B cell (primary cell): Measurements from ENCODE around the gene INF2. TPM values are rescaled to one million over a fixed set of nuclear protein-coding genes. Genes with fewer than 3 reads are reported as not detected.
A peak's percentile ranks its signal among the peaks of the same experiment; 100 is the strongest.

Experiments
- ATAC-seq: fragments of 200-7000 bp; cut with Tn5 transposase; one replicate; pipeline ENCODE4 v1.10.0; 2021; ENCODE audit warnings: low read depth, mild to moderate bottlenecking, moderate number of reproducible peaks, moderate library complexity
- CTCF ChIA-PET: fragments of 350-600 bp; sonication (Branson Sonifier 250); formaldehyde crosslinking; loops from one replicate; lab custom pipeline; 2021; ENCODE audit warnings: antibody characterized with exemption, inconsistent platforms; lab: Charles Lee
- POLR2A ChIA-PET: fragments of 350-600 bp; sonication (Branson Sonifier 250); formaldehyde crosslinking; loops from one replicate; lab custom pipeline; 2021; ENCODE audit warnings: antibody characterized with exemption; lab: Charles Lee
- DNase-seq: peaks from one replicate; pipeline ENCODE4 v3.0.0; 2013
- H2AFZ ChIP-seq: 2 replicates; pipeline ENCODE4 v1.6.1; 2012; ENCODE audit warnings: mild to moderate bottlenecking, low read depth, low read length; ENCODE audit not compliant: insufficient read depth, poor library complexity, severe bottlenecking
- H3K27ac ChIP-seq, 2 donors: 1 replicate in 1 of 2; 2 replicates in 1 of 2; pipeline ENCODE4 v1.5.1; 2012 to 2013; ENCODE audit warnings: low read length in 2 of 2, mild to moderate bottlenecking in 2 of 2, moderate library complexity in 1 of 2
- H3K27me3 ChIP-seq, 4 experiments: fragments of 200-600 bp in 1 of 4; sonication (generic) in 1 of 4; replicated peaks in 1 of 4; 1 replicate in 2 of 4; 2 replicates in 2 of 4; pipeline versions ENCODE4 v1.6.1 to v1.7.0; 2013 to 2016; ENCODE audit warnings: low read length in 3 of 4, mild to moderate bottlenecking in 2 of 4, mixed read lengths in 1 of 4, moderate library complexity in 1 of 4; ENCODE audit not compliant: insufficient read depth in 4 of 4, control insufficient read depth in 3 of 4; ENCODE audit errors: control extremely low read depth in 1 of 4
- H3K36me3 ChIP-seq, 2 experiments: replicated peaks in 1 of 2; 1 replicate in 1 of 2; 2 replicates in 1 of 2; pipeline versions ENCODE4 v1.6.1 to v1.7.1; 2013; ENCODE audit warnings: low read length in 1 of 2; ENCODE audit not compliant: insufficient read depth in 2 of 2, control insufficient read depth in 1 of 2; ENCODE audit errors: control extremely low read depth in 1 of 2, extremely low read depth in 1 of 2
- H3K4me1 ChIP-seq, 2 donors: fragments of 200-600 bp in 1 of 2; sonication (generic) in 1 of 2; 1 replicate in 1 of 2; 2 replicates in 1 of 2; pipeline versions ENCODE4 v1.5.1 to v1.6.1; 2013 to 2017; ENCODE audit warnings: low read length in 2 of 2; ENCODE audit not compliant: control insufficient read depth in 2 of 2, insufficient read depth in 2 of 2
- H3K4me2 ChIP-seq: replicated peaks from 2 replicates; pipeline ENCODE3; 2012; ENCODE audit warnings: mild to moderate bottlenecking, low read depth, low read length; ENCODE audit not compliant: poor library complexity, severe bottlenecking
- H3K4me3 ChIP-seq, 5 experiments: fragments of 200-600 bp in 1 of 5; sonication (generic) in 1 of 5; 1 replicate in 3 of 5; 2 replicates in 2 of 5; pipeline versions ENCODE4 v1.5.1 to v1.7.0; 2011 to 2016; ENCODE audit warnings: low read length in 4 of 5, mild to moderate bottlenecking in 4 of 5, low read depth in 2 of 5, control low read depth in 1 of 5, moderate library complexity in 1 of 5; ENCODE audit not compliant: insufficient read depth in 1 of 5; ENCODE audit errors: control extremely low read depth in 1 of 5, extremely low read depth in 1 of 5
- H3K79me2 ChIP-seq: fragments of 200-600 bp; sonication (generic); one replicate; pipeline ENCODE4 v1.6.0; 2016; ENCODE audit warnings: low read length; ENCODE audit not compliant: control insufficient read depth, insufficient read depth
- H3K9ac ChIP-seq: fragments of 200-600 bp; sonication (generic); 2 replicates; pipeline ENCODE4 v1.6.1; 2017; ENCODE audit warnings: mild to moderate bottlenecking, low read length, moderate library complexity
- H3K9me3 ChIP-seq, 3 donors: one replicate each; pipeline versions ENCODE4 v1.6.1 to v1.7.1; 2013; ENCODE audit warnings: low read length in 2 of 3; ENCODE audit not compliant: control insufficient read depth in 2 of 3, insufficient read depth in 1 of 3; ENCODE audit errors: control extremely low read depth in 1 of 3
- H4K20me1 ChIP-seq: 2 replicates; pipeline ENCODE4 v1.6.0; 2012; ENCODE audit warnings: mild to moderate bottlenecking, low read length; ENCODE audit not compliant: insufficient read depth, control insufficient read depth, poor library complexity, severe bottlenecking
- H3K27ac Mint-ChIP-seq: one replicate; pipeline ENCODE4 v1.8.0; 2021; ENCODE audit warnings: mixed read lengths
- H3K27me3 Mint-ChIP-seq: one replicate; pipeline ENCODE4 v1.8.0; 2021; ENCODE audit warnings: mixed read lengths
- H3K4me1 Mint-ChIP-seq: one replicate; pipeline ENCODE4 v1.8.0; 2021; ENCODE audit warnings: mixed read lengths
- H3K4me3 Mint-ChIP-seq: one replicate; pipeline ENCODE4 v1.8.0; 2021; ENCODE audit warnings: mixed read lengths
- H3K9me3 Mint-ChIP-seq: one replicate; pipeline ENCODE4 v1.8.0; 2022; ENCODE audit warnings: mixed read lengths; ENCODE audit not compliant: insufficient read depth
- CTCF ChIP-seq: fragments of 200-600 bp; IDR thresholded peaks from one replicate; pipeline ENCODE4 v1.8.0; 2022; ENCODE audit warnings: antibody characterized with exemption, mild to moderate bottlenecking
- EZH2 ChIP-seq: IDR thresholded peaks from 2 replicates; pipeline ENCODE4 v1.6.1; 2012; ENCODE audit warnings: borderline replicate concordance, low read depth, mild to moderate bottlenecking, moderate library complexity, low read length; ENCODE audit not compliant: insufficient read depth, poor library complexity, severe bottlenecking
- WGBS: methylation state at CpG from one replicate; pipeline ENCODE4 v1.1.5; 2013; ENCODE audit warnings: missing lambda C conversion rate; ENCODE audit not compliant: insufficient coverage; 5-methylcytosine and 5-hydroxymethylcytosine counted together
- intact Hi-C: fragments of 100-400 bp; cut with micrococcal nuclease; formaldehyde crosslinking; loops from one replicate; pipeline ENCODE4 v1.10.0; 2022
- polyA plus RNA-seq: library from polyadenylated mRNA; depleted of rRNA; stranded (reverse); fragments of >200 nt; gene quantifications from 2 replicates; pipeline ENCODE4 v1.2.3, GENCODE V29; 2012
- total RNA-seq, 2 donors: library from RNA; stranded (reverse); fragments of 120-200 nt in 1 of 2; gene quantifications; 1 replicate in 1 of 2; 2 replicates in 1 of 2; pipeline versions ENCODE4 v1.2.3 to v1.2.4, GENCODE V29; 2013 to 2022

The INF2 gene
- total and polyA plus RNA-seq, 2 donors (not counting 1 experiment from before 2014, with no cell fraction given), result 90.2 to 100 TPM

- no peak overlapping the region for H3K9ac ChIP-seq
- DNase-seq (no peak), ATAC-seq (no peak)
- no peak overlapping the region for H3K4me3 ChIP-seq
- H2AFZ ChIP-seq, result no peak overlapping the region
- H3K27me3 ChIP-seq, result peaks cover 0 to 9% (median 4%) of the 10 kb centered on the region in 4 experiments
- 78% methylated on average over 21 of the region's 21 CpGs for WGBS
- no peak overlapping the region for H3K27ac ChIP-seq
- no peak for TF ChIP-seq CTCF
- no peak for TF ChIP-seq EZH2
- POLR2A ChIA-PET, result no interaction called here
- CTCF ChIA-PET, result no interaction called here
- Mint-ChIP-seq H3K4me3 (peak overlapping the region; percentile 26), H3K9me3 (no peaks in the 10 kb centered on the region), H3K27me3 (peaks cover 8% of the 10 kb centered on the region), H3K27ac (no peak overlapping the region), H3K4me1 (peaks cover 3% of the 10 kb centered on the region)
- no peaks in the 10 kb centered on the region for H3K36me3 ChIP-seq
- H3K9me3 ChIP-seq, result no peaks in the 10 kb centered on the region
- no peaks in the 10 kb centered on the region for H4K20me1 ChIP-seq
- intact Hi-C loops, result no loop called here
- peaks cover 6 to 10% of the 10 kb centered on the region in 2 donors for H3K4me1 ChIP-seq
- no peak overlapping the region for H3K4me2 ChIP-seq
- no peaks in the 10 kb centered on the region for H3K79me2 ChIP-seq
Measured at GRCh38 chr14:104726600-104727451, 37.4 kb downstream of the INF2 start.

- TF ChIP-seq EZH2, result no peak
- no peak for TF ChIP-seq CTCF
- no peaks in the 10 kb centered on the region for H4K20me1 ChIP-seq
- no peak overlapping the region for H3K9ac ChIP-seq
- Mint-ChIP-seq H3K4me3 (no peak overlapping the region), H3K27ac (no peak overlapping the region), H3K4me1 (peaks cover 3% of the 10 kb centered on the region), H3K9me3 (no peaks in the 10 kb centered on the region), H3K27me3 (peaks cover 8% of the 10 kb centered on the region)
- no peak for DNase-seq
- intact Hi-C loops, result no loop called here
- H3K27me3 ChIP-seq, result peaks cover 0 to 9% (median 4%) of the 10 kb centered on the region in 4 experiments
- ChIA-PET POLR2A (no interaction called here), CTCF (no interaction called here)
- no peak overlapping the region for H2AFZ ChIP-seq
- peaks cover 6 to 7% of the 10 kb centered on the region in 2 donors for H3K4me1 ChIP-seq
- no peak overlapping the region for H3K4me3 ChIP-seq
- H3K9me3 ChIP-seq, result no peaks in the 10 kb centered on the region
- H3K27ac ChIP-seq, result no peak overlapping the region
- no peak overlapping the region for H3K4me2 ChIP-seq
- no peak for ATAC-seq
- H3K36me3 ChIP-seq, result no peaks in the 10 kb centered on the region
- WGBS, result 97% methylated on average over 17 of the region's 17 CpGs
- H3K79me2 ChIP-seq, result no peaks in the 10 kb centered on the region
Measured at GRCh38 chr14:104728631-104729030, 39.2 kb downstream of the INF2 start.
